Glutamatergic neuron (in vitro differentiated cells): ENCODE measurements around the gene PPP1R14D. TPM values are rescaled to one million over a fixed set of nuclear protein-coding genes. Genes with fewer than 3 reads are reported as not detected.
"Not testable (repeated sequence)": the region's sequence is repeated elsewhere in the genome, so short reads cannot be mapped to it uniquely, and the experiment has no call there.

ENCODE experiments used
- DNase-seq: peaks from one replicate; pipeline ENCODE4 v3.0.0; 2022
- H3K27ac Mint-ChIP-seq: one replicate; pipeline ENCODE4 v1.8.0; 2020; ENCODE audit warnings: mild to moderate bottlenecking, mixed read lengths, inconsistent platforms; ENCODE audit not compliant: unreplicated experiment
- H3K27me3 Mint-ChIP-seq: one replicate; pipeline ENCODE4 v1.8.0; 2020; ENCODE audit warnings: mild to moderate bottlenecking, moderate library complexity, mixed read lengths, inconsistent platforms; ENCODE audit not compliant: unreplicated experiment
- H3K36me3 Mint-ChIP-seq: one replicate; pipeline ENCODE4 v1.8.0; 2020; ENCODE audit warnings: mild to moderate bottlenecking, mixed read lengths, inconsistent platforms; ENCODE audit not compliant: unreplicated experiment
- H3K4me1 Mint-ChIP-seq: one replicate; pipeline ENCODE4 v1.8.0; 2020; ENCODE audit warnings: mild to moderate bottlenecking, low read depth, mixed read lengths, inconsistent platforms; ENCODE audit not compliant: unreplicated experiment
- H3K4me3 Mint-ChIP-seq: one replicate; pipeline ENCODE4 v1.8.0; 2020; ENCODE audit warnings: mild to moderate bottlenecking, mixed read lengths, inconsistent platforms; ENCODE audit not compliant: unreplicated experiment
- H3K9me3 Mint-ChIP-seq: one replicate; pipeline ENCODE4 v1.8.0; 2020; ENCODE audit warnings: mild to moderate bottlenecking, moderate library complexity, mixed read lengths, inconsistent platforms; ENCODE audit not compliant: unreplicated experiment
- total RNA-seq: library from RNA; stranded (reverse); fragmentation: NEBNext Ultra II Directional; extraction: Animal tissue kit (Norgen Biotek cat#: 25700); gene quantifications from one replicate; pipeline ENCODE4 v1.2.1, GENCODE V29; 2021; ENCODE audit not compliant: unreplicated experiment
- TF ChIP-seq, protein P1 (sequence below): fragments of 200-600 bp; sonication (generic); IDR thresholded peaks from one replicate; pipeline ENCODE4 v1.5.0; 2021; ENCODE audit not compliant: partially characterized antibody, unreplicated experiment

Gene PPP1R14D
- total RNA-seq, 1 donor from 2014 or later, result not detected

DNA sequence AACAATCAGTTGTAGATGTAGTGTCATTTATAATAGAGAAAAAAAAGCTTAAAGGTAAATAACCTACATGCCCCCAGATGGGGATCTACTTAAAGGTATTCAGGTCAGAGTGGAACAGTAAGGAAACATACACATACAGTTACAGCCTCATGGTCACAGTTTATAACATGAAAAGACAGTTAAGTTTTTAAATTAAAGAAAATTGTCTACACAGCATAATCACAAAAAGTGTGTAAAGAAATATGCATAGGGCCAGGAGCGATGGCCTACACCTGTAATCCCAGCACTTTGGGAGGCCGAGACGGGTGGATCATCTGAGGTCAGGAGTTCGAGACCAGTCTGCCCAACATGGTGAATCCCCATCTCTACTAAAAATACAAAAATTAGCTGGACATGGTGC, 38.7 kb upstream of the PPP1R14D start:
- Mint-ChIP-seq H3K27ac (no peak overlapping the region), H3K27me3 (peaks cover 7% of the 10 kb centered on the region), H3K36me3 (no peaks in the 10 kb centered on the region), H3K9me3 (peaks cover 3% of the 10 kb centered on the region), H3K4me1 (peaks cover 3% of the 10 kb centered on the region), H3K4me3 (no peak overlapping the region)
- DNase-seq, result no peak
- TF ChIP-seq, protein P1, sequence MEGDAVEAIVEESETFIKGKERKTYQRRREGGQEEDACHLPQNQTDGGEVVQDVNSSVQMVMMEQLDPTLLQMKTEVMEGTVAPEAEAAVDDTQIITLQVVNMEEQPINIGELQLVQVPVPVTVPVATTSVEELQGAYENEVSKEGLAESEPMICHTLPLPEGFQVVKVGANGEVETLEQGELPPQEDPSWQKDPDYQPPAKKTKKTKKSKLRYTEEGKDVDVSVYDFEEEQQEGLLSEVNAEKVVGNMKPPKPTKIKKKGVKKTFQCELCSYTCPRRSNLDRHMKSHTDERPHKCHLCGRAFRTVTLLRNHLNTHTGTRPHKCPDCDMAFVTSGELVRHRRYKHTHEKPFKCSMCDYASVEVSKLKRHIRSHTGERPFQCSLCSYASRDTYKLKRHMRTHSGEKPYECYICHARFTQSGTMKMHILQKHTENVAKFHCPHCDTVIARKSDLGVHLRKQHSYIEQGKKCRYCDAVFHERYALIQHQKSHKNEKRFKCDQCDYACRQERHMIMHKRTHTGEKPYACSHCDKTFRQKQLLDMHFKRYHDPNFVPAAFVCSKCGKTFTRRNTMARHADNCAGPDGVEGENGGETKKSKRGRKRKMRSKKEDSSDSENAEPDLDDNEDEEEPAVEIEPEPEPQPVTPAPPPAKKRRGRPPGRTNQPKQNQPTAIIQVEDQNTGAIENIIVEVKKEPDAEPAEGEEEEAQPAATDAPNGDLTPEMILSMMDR, result no peak

- no peak overlapping the region for H3K27ac Mint-ChIP-seq
- H3K4me1 Mint-ChIP-seq, result peaks cover 3% of the 10 kb centered on the region
- H3K9me3 Mint-ChIP-seq, result peaks cover 4% of the 10 kb centered on the region
- TF ChIP-seq, protein P1, result no peak
- H3K27me3 Mint-ChIP-seq, result no peaks in the 10 kb centered on the region
- DNase-seq, result no peak
- no peaks in the 10 kb centered on the region for H3K36me3 Mint-ChIP-seq
- H3K4me3 Mint-ChIP-seq, result no peak overlapping the region
Observed at GRCh38 chr15:40863660-40864270, 35.3 kb upstream of the PPP1R14D start.

GRCh38 chr15:40861147-40861546, 32.6 kb upstream of the PPP1R14D start:
- not testable (repeated sequence) for DNase-seq, H3K27me3 Mint-ChIP-seq, H3K4me3 Mint-ChIP-seq, H3K36me3 Mint-ChIP-seq, H3K4me1 Mint-ChIP-seq, H3K27ac Mint-ChIP-seq, H3K9me3 Mint-ChIP-seq

DNA sequence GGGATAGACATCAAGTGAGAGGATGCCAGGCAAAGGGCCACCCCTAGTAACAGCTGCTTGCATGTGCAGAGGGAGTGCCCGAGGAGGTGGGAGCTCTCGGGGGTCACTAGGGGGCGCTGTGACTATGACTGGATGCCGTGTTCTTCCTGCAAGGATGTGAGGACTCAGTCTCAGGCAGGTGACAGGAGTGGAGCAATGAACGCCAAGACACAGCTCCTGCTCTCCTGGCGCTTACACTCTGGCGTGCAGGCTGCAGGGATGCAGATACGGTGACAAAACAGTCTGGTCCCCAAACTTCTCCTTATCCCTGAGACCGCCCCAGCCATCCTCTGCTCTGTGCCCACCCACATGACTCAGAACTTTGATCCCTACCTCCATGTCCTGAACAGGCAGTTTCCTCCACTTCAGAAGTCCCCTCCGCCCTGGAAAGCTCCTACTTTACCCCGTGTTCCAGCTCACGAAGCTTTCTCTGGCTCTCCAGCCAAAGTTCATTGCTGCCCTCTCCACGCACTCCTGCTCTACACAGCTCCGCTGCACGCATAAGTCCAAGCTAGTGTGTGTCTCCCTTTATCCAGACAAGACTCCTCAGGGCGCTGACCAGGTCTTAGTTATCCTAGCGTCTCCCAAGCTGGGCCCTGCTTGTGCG, 30.8 kb upstream of the PPP1R14D start:
- TF ChIP-seq, protein P1, result peak; percentile 84
- peaks cover 3% of the 10 kb centered on the region for H3K4me1 Mint-ChIP-seq
- H3K27me3 Mint-ChIP-seq, result peaks cover 2% of the 10 kb centered on the region
- no peak overlapping the region for H3K4me3 Mint-ChIP-seq
- no peaks in the 10 kb centered on the region for H3K36me3 Mint-ChIP-seq
- H3K27ac Mint-ChIP-seq, result no peak overlapping the region
- DNase-seq, result peak; percentile 88
- H3K9me3 Mint-ChIP-seq, result peaks cover 6% of the 10 kb centered on the region

DNA sequence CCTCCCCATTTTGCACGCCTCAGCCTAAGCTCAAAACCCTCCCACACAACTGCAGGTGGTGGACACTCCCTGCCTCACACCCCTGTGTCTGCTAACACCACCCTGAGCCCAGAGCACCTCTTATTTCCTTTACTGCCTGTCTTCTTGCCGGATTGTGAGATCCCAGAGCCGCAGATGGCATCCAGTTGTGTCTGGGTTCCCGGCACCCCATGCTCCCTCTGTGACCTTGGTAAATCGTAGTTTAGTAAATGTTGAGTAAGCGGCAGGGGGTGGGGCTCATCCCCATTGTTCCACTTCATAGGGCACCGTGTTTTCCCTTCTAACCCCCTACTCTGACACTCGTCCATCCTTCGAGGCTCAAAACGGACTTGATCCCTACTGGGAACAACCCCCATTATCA, 30.2 kb upstream of the PPP1R14D start:
- no peak for DNase-seq
- Mint-ChIP-seq H3K27me3 (peaks cover 2% of the 10 kb centered on the region), H3K4me3 (no peak overlapping the region), H3K9me3 (peaks cover 6% of the 10 kb centered on the region), H3K4me1 (peaks cover 3% of the 10 kb centered on the region), H3K36me3 (no peaks in the 10 kb centered on the region), H3K27ac (no peak overlapping the region)
- TF ChIP-seq, protein P1, result no peak
